ENCODE measurements around the gene SPATA7.

The SPATA7 gene

GRCh38 chr14:88351966-88352691, 33.3 kb upstream of the SPATA7 start:
- Histone ChIP-seq H3K36me3 (ENCODE audit: control insufficient read depth, insufficient read depth, low read length) (no peaks in the 10 kb centered on the region), H3K4me3 (replicated peaks; ENCODE audit: low read depth, low read length) (no peak overlapping the region), H3K27me3 (replicated peaks; ENCODE audit: control insufficient read depth, insufficient read depth, low read length) (no peaks in the 10 kb centered on the region)
- DNase-seq (ENCODE audit: extremely low read depth, insufficient read length), result no peak
- no peak for TF ChIP-seq CTCF (IDR thresholded peaks at IDR 0.05; ENCODE audit: insufficient read depth, low read length, poor library complexity, severe bottlenecking)

GRCh38 chr14:88352698-88353097, 32.8 kb upstream of the SPATA7 start:
- Histone ChIP-seq H3K36me3 (ENCODE audit: control insufficient read depth, insufficient read depth, low read length) (no peaks in the 10 kb centered on the region), H3K27me3 (replicated peaks; ENCODE audit: control insufficient read depth, insufficient read depth, low read length) (no peaks in the 10 kb centered on the region), H3K4me3 (replicated peaks; ENCODE audit: low read depth, low read length) (no peak overlapping the region)
- no peak for TF ChIP-seq CTCF (IDR thresholded peaks at IDR 0.05; ENCODE audit: insufficient read depth, low read length, poor library complexity, severe bottlenecking)
- no peak for DNase-seq (ENCODE audit: extremely low read depth, insufficient read length)

GRCh38 chr14:88354358-88354757, 31.1 kb upstream of the SPATA7 start:
- DNase-seq (ENCODE audit: extremely low read depth, insufficient read length), result no peak
- Histone ChIP-seq H3K27me3 (replicated peaks; ENCODE audit: control insufficient read depth, insufficient read depth, low read length) (no peaks in the 10 kb centered on the region), H3K4me3 (replicated peaks; ENCODE audit: low read depth, low read length) (no peak overlapping the region), H3K36me3 (ENCODE audit: control insufficient read depth, insufficient read depth, low read length) (no peaks in the 10 kb centered on the region)
- no peak for TF ChIP-seq CTCF (IDR thresholded peaks at IDR 0.05; ENCODE audit: insufficient read depth, low read length, poor library complexity, severe bottlenecking)

GRCh38 chr14:88359500-88359899, 26.0 kb upstream of the SPATA7 start:
- H3K27me3 ChIP-seq (replicated peaks; ENCODE audit: control insufficient read depth, insufficient read depth, low read length), result no peaks in the 10 kb centered on the region
- no peak overlapping the region for H3K4me3 ChIP-seq (replicated peaks; ENCODE audit: low read depth, low read length)
- H3K36me3 ChIP-seq (ENCODE audit: control insufficient read depth, insufficient read depth, low read length), result no peaks in the 10 kb centered on the region
- TF ChIP-seq CTCF (IDR thresholded peaks at IDR 0.05; ENCODE audit: insufficient read depth, low read length, poor library complexity, severe bottlenecking), result no peak
- DNase-seq (ENCODE audit: extremely low read depth, insufficient read length), result no peak

GRCh38 chr14:88363644-88364043, 21.8 kb upstream of the SPATA7 start:
- Histone ChIP-seq H3K27me3 (replicated peaks; ENCODE audit: control insufficient read depth, insufficient read depth, low read length) (no peaks in the 10 kb centered on the region), H3K4me3 (replicated peaks; ENCODE audit: low read depth, low read length) (no peak overlapping the region), H3K36me3 (ENCODE audit: control insufficient read depth, insufficient read depth, low read length) (no peaks in the 10 kb centered on the region)
- DNase-seq (ENCODE audit: extremely low read depth, insufficient read length), result no peak
- no peak for TF ChIP-seq CTCF (IDR thresholded peaks at IDR 0.05; ENCODE audit: insufficient read depth, low read length, poor library complexity, severe bottlenecking)

Data from GM06990 (cell line).